Activated T-cell treated with anti-CD3 and anti-CD28 coated beads, Interleukin-2, amount 50 U/mL, for 72 hours (primary cell): ENCODE measurements around the gene DHX35. TPM values are rescaled to one million over a fixed set of nuclear protein-coding genes. Genes with fewer than 3 reads are reported as not detected.
"Not testable (repeated sequence)": the region's sequence is repeated elsewhere in the genome, so short reads cannot be mapped to it uniquely, and the experiment has no call there.

ENCODE experiments used
- ATAC-seq, 2 donors: fragments of 150-1000 bp; cut with Tn5 transposase; replicated peaks in 1 of 2; 2 replicates each; pipeline ENCODE4 v1.10.0; 2021; ENCODE audit warnings: moderate library complexity in 2 of 2, mild to moderate bottlenecking in 1 of 2
- DNase-seq, 2 donors: peaks; one replicate each; pipeline ENCODE4 v3.0.0; 2021 to 2022; ENCODE audit warnings: mixed read lengths in 1 of 2
- H3K27ac Mint-ChIP-seq: one replicate; pipeline ENCODE4 v1.8.0; 2022; ENCODE audit warnings: mild to moderate bottlenecking, moderate library complexity, mixed read lengths
- H3K27me3 Mint-ChIP-seq: one replicate; pipeline ENCODE4 v1.8.0; 2022; ENCODE audit warnings: low read depth, mixed read lengths
- H3K36me3 Mint-ChIP-seq, 2 donors: one replicate each; pipeline ENCODE4 v1.8.0; 2022; ENCODE audit warnings: mixed read lengths in 2 of 2, mild to moderate bottlenecking in 1 of 2; ENCODE audit not compliant: insufficient read depth in 2 of 2
- H3K4me1 Mint-ChIP-seq: one replicate; pipeline ENCODE4 v1.8.0; 2022; ENCODE audit warnings: low read depth, mixed read lengths
- H3K4me3 Mint-ChIP-seq, 2 donors: one replicate each; pipeline ENCODE4 v1.8.0; 2022; ENCODE audit warnings: mild to moderate bottlenecking in 2 of 2, mixed read lengths in 2 of 2, moderate library complexity in 2 of 2
- H3K9me3 Mint-ChIP-seq, 2 donors: one replicate each; pipeline ENCODE4 v1.8.0; 2022; ENCODE audit warnings: mixed read lengths in 2 of 2
- total RNA-seq, 2 donors: library from RNA; stranded (reverse); gene quantifications; one replicate each; pipeline ENCODE4 v1.2.3, GENCODE V29; 2022

The DHX35 gene
- total RNA-seq, 2 donors from 2014 or later: 9.4 to 14.2 TPM

DNA sequence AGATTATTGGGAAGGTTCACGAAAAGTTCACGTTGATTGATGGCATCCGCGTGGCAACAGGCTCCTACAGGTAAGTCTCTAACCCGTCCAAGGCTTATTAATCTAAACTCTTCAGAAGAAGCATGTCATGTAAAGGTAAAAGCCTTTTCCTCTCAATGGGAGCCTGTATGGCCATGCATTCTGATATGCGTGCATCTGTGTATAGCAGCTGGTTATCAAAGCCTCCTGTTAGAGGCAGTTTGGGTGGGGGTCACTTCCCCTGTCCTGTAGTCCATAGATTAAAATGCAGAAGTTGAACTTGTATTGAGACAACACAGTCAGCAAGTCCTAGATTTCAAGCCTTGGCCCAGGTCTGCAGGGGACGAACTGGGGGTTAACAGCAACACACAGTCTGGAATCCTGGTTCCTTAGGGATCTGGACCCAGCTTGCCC is 14.2 kb upstream of the DHX35 start:
- Mint-ChIP-seq H3K27me3 (no peaks in the 10 kb centered on the region), H3K9me3 (no peaks in the 10 kb centered on the region), H3K27ac (no peak overlapping the region), H3K4me1 (no peaks in the 10 kb centered on the region), H3K4me3 (no peak overlapping the region), H3K36me3 (peaks cover 9 to 37% of the 10 kb centered on the region in 2 donors)
- ATAC-seq (no peak), DNase-seq (no peak)

- no peak for ATAC-seq
- DNase-seq: no peak
- Mint-ChIP-seq H3K27me3 (no peaks in the 10 kb centered on the region), H3K36me3 (peaks cover 8 to 29% of the 10 kb centered on the region in 2 donors), H3K4me3 (no peak overlapping the region), H3K27ac (no peak overlapping the region), H3K4me1 (no peaks in the 10 kb centered on the region), H3K9me3 (no peaks in the 10 kb centered on the region)
Measured at GRCh38 chr20:38950254-38950653, 11.9 kb upstream of the DHX35 start.

DNA sequence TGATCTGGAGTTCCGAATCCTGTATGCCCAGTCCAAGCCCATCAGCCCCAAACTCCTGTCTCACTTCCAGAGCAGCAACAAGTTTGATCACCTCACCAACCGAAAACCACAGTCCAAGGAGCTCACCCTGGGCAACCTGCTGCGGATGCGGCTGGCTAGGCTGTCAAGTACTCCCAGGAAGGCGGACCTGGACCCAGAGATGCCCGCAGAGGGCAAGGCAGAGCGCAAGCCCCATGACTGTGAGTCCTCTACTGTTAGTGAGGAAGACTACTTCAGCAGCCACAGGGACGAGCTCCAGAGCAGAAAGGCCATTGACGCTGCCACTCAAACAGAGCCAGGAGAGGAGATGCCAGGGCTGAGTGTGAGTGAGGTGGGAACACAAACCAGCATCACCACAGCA is 10.5 kb upstream of the DHX35 start:
- Mint-ChIP-seq H3K27me3 (no peaks in the 10 kb centered on the region), H3K27ac (no peak overlapping the region), H3K36me3 (peaks cover 4 to 26% of the 10 kb centered on the region in 2 donors), H3K9me3 (no peaks in the 10 kb centered on the region), H3K4me3 (no peak overlapping the region), H3K4me1 (no peaks in the 10 kb centered on the region)
- DNase-seq (no peak), ATAC-seq (no peak)

DNA sequence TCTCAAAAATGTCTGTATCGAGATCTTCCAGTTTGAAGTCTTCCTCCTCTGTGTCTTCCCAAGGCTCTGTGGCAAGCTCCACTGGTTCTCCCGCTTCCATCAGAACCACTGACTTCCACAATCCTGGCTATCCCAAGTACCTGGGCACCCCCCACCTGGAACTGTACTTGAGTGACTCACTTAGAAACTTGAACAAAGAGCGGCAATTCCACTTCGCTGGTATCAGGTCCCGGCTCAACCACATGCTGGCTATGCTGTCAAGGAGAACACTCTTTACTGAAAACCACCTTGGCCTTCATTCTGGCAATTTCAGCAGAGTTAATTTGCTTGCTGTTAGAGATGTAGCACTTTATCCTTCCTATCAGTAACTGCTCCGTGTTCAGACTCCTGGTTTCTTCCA is 10.0 kb upstream of the DHX35 start:
- Mint-ChIP-seq H3K4me3 (no peak overlapping the region), H3K27ac (no peak overlapping the region), H3K4me1 (no peaks in the 10 kb centered on the region), H3K9me3 (no peaks in the 10 kb centered on the region), H3K27me3 (no peaks in the 10 kb centered on the region), H3K36me3 (peaks cover 3 to 26% of the 10 kb centered on the region in 2 donors)
- no peak for DNase-seq
- ATAC-seq: no peak

GRCh38 chr20:38953630-38954340 is 8.4 kb upstream of the DHX35 start:
- no peak overlapping the region for H3K4me3 Mint-ChIP-seq
- peaks cover 0 to 20% of the 10 kb centered on the region in 2 donors for H3K36me3 Mint-ChIP-seq
- H3K9me3 Mint-ChIP-seq: no peaks in the 10 kb centered on the region
- H3K4me1 Mint-ChIP-seq: no peaks in the 10 kb centered on the region
- no peak for DNase-seq
- no peak overlapping the region for H3K27ac Mint-ChIP-seq
- H3K27me3 Mint-ChIP-seq: no peaks in the 10 kb centered on the region
- no peak for ATAC-seq

GRCh38 chr20:38957235-38957876 is 4.8 kb upstream of the DHX35 start:
- Mint-ChIP-seq H3K9me3 (no peaks in the 10 kb centered on the region), H3K4me1 (peaks cover 11% of the 10 kb centered on the region), H3K27me3 (no peaks in the 10 kb centered on the region), H3K4me3 (no peak overlapping the region), H3K27ac (no peak overlapping the region), H3K36me3 (peaks cover 0 to 9% of the 10 kb centered on the region in 2 donors)
- DNase-seq: no peak
- no peak for ATAC-seq

- ATAC-seq: no peak
- Mint-ChIP-seq H3K9me3 (no peaks in the 10 kb centered on the region), H3K27ac (no peak overlapping the region)
Measured at GRCh38 chr20:38957915-38958485, 4.1 kb upstream of the DHX35 start.

GRCh38 chr20:38960187-38960687 is 1.9 kb upstream of the DHX35 start:
- not testable (repeated sequence) for H3K4me3 Mint-ChIP-seq, ATAC-seq, H3K9me3 Mint-ChIP-seq, H3K27ac Mint-ChIP-seq, H3K27me3 Mint-ChIP-seq, DNase-seq
- Mint-ChIP-seq H3K36me3 (peaks cover 0 to 10% of the 10 kb centered on the region in 2 donors), H3K4me1 (peaks cover 38% of the 10 kb centered on the region)

More at GRCh38 chr20:38957915-38958485, 4.1 kb upstream of the DHX35 start:
- Mint-ChIP-seq H3K27me3 (no peaks in the 10 kb centered on the region), H3K4me3 (no peak overlapping the region), H3K36me3 (peaks cover 0 to 7% of the 10 kb centered on the region in 2 donors), H3K4me1 (peaks cover 16% of the 10 kb centered on the region)
- DNase-seq: no peak

DNA sequence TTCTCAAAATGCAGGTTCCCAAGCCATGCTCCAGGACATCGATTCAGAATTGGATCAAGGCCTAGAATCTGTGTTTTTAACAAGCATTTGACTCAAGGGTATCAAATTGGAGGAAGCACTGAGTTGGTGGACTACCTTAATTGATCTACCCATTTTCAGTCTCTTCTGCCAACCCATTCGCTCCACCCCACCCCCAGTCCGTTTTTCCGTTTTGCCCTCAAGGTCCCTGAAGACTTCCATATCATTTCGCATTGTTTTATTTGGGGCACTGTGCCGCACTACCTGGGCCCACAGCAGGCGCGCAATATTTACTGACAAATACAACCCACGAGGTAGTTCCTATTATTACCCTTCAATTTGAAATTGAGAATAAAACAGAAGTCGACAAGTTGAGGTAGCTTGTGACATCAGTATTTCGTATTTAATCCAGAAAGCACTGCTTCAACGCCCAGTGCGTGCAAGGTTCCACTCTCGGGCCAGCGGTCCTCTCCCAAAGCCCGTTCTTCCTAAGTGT is 557 bp upstream of the DHX35 start:
- H3K4me1 Mint-ChIP-seq: peaks cover 44% of the 10 kb centered on the region
- H3K4me3 Mint-ChIP-seq: peak overlapping the region; percentile 88 to 99
- DNase-seq (peak; percentile 14 to 34), ATAC-seq (no peak)
- H3K36me3 Mint-ChIP-seq: peaks cover 0 to 10% of the 10 kb centered on the region in 2 donors
- H3K9me3 Mint-ChIP-seq: no peaks in the 10 kb centered on the region
- peak overlapping the region; percentile 99 for H3K27ac Mint-ChIP-seq
- no peaks in the 10 kb centered on the region for H3K27me3 Mint-ChIP-seq

DNA sequence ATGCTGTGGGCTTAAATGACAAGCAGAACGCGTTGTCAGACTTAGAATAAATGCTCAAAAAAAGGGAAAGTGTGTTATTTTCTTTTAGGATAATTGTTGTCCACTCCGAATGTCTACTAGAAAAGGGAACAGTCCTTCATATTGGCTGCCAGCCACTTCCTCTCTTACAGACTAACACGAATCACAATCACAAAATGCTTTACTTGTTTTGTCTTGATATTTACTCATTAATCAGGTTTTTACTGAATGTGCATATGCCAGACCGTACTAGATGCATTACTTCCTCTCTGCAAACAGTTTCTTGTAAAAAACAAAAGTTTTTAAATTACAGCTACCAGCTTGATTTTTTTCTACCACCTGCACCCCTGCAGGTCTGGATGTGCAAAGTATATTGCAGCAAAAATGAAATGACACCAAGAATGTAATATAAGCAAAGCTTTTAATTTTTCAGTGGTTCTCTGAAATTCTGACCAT is 821 bp downstream of the DHX35 start:
- Mint-ChIP-seq H3K27me3 (no peaks in the 10 kb centered on the region), H3K4me3 (peak overlapping the region; percentile 88 to 99), H3K9me3 (no peaks in the 10 kb centered on the region), H3K4me1 (peaks cover 44% of the 10 kb centered on the region), H3K36me3 (peaks cover 0 to 10% of the 10 kb centered on the region in 2 donors), H3K27ac (peak overlapping the region; percentile 95)
- ATAC-seq (no peak), DNase-seq (no peak)

- H3K27me3 Mint-ChIP-seq: no peaks in the 10 kb centered on the region
- peaks cover 0 to 10% of the 10 kb centered on the region in 2 donors for H3K36me3 Mint-ChIP-seq
- H3K4me3 Mint-ChIP-seq: peak overlapping the region in 1 of 2 donors; percentile 99
- ATAC-seq (no peak), DNase-seq (no peak)
- H3K9me3 Mint-ChIP-seq: no peaks in the 10 kb centered on the region
- peaks cover 44% of the 10 kb centered on the region for H3K4me1 Mint-ChIP-seq
- peak overlapping the region; percentile 38 for H3K27ac Mint-ChIP-seq
Measured at GRCh38 chr20:38963745-38964144, 1.6 kb downstream of the DHX35 start.

DNA sequence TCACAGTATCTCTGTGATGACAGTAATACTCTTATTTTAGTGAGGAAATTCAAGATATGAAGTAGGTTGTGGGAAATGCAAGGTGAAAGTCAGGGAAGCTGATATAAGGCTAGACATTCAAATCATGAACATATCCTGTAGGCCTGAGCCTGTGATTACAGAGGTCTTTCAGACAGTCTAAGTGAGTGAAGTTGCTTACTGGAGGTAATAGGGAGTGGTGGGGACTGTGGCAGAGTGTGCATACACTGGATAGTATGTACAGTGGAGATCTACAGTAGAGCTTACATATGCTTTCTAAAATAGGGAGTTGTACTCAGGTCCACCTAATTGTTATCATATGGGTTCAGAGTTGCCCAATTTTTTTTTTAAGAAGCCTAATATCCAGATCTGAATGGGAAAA is 3.1 kb downstream of the DHX35 start:
- Mint-ChIP-seq H3K27me3 (no peaks in the 10 kb centered on the region), H3K4me3 (no peak overlapping the region), H3K9me3 (no peaks in the 10 kb centered on the region), H3K36me3 (peaks cover 0 to 12% of the 10 kb centered on the region in 2 donors), H3K27ac (no peak overlapping the region), H3K4me1 (peaks cover 44% of the 10 kb centered on the region)
- ATAC-seq (no peak), DNase-seq (no peak)

- no peaks in the 10 kb centered on the region for H3K9me3 Mint-ChIP-seq
- no peak for ATAC-seq
- H3K36me3 Mint-ChIP-seq: peaks cover 2 to 14% of the 10 kb centered on the region in 2 donors
- no peaks in the 10 kb centered on the region for H3K27me3 Mint-ChIP-seq
- H3K27ac Mint-ChIP-seq: no peak overlapping the region
- no peak for DNase-seq
- peaks cover 27% of the 10 kb centered on the region for H3K4me1 Mint-ChIP-seq
- H3K4me3 Mint-ChIP-seq: no peak overlapping the region
Measured at GRCh38 chr20:38968090-38968489, 5.9 kb downstream of the DHX35 start.
